Spleen (tissue), 7 donors: Measurements from ENCODE around the gene AURKAIP1.

Experiments used
- CTCF ChIP-seq, 11 experiments: fragments of 200-600 bp in 7 of 11; fragments of 450-650 bp in 4 of 11; sonication (generic) in 4 of 11; IDR thresholded peaks in 8 of 11; conservative IDR thresholded peaks in 3 of 11; 1 replicate in 7 of 11; 2 replicates in 4 of 11; pipeline versions ENCODE4 v1.4.0 to v1.8.0; 2016 to 2021; ENCODE audit warnings: antibody characterized with exemption in 11 of 11, inconsistent platforms in 4 of 11, mild to moderate bottlenecking in 1 of 11
- POLR2AphosphoS5 ChIP-seq, 3 donors: sonication (generic); formaldehyde crosslinking; IDR thresholded peaks; one replicate each; pipeline ENCODE4 v1.5.1; 2017; ENCODE audit warnings: antibody characterized with exemption in 3 of 3
- donor health status: DM: no; HTN: no; CAD: no; lungs with moderate emphysema.
- donor health status: DM: no; HTN: no; CAD: no.
- donor health status: DM: no; HTN: no; CAD: no.

- TF ChIP-seq CTCF (IDR thresholded peaks at IDR 0.05 in 8 of 11, conservative IDR thresholded peaks at IDR 0.05 in 3 of 11): no peak
- no peak for TF ChIP-seq POLR2AphosphoS5 (IDR thresholded peaks at IDR 0.05)
These were observed 1.0 kb downstream of the AURKAIP1 start for GRCh38 chr1:1373815-1374588.
